T47D (cell line): ENCODE measurements around the gene EEFSEC.

Experiments used
- DNase-seq, 2 experiments: peaks; one replicate each; pipeline versions ENCODE4 v3.0.0 to v3.0.0-alpha.2; 2011 to 2012; ENCODE audit warnings: low read depth in 1 of 2, low spot score in 1 of 2
- JUND ChIP-seq: IDR thresholded peaks from 2 replicates; pipeline ENCODE4 v1.6.1; 2012; ENCODE audit warnings: low read depth
- in situ Hi-C: cut with HindIII; loops from 2 replicates; pipeline ENCODE4 v1.10.0; 2016; ENCODE audit warnings: low sequenced_read_pairs, low pct_unique_long_range_greater_than_20kb

Gene EEFSEC

GRCh38 chr3:128426128-128426921 is 273.0 kb downstream of the EEFSEC start:
- in situ Hi-C loops: no loop called here
- TF ChIP-seq JUND: no peak
- peak; percentile 45 to 84 for DNase-seq

GRCh38 chr3:128427175-128427857 is 274.0 kb downstream of the EEFSEC start:
- in situ Hi-C loops: no loop called here
- peak in 1 of 2 experiments; percentile 26 for DNase-seq
- no peak for TF ChIP-seq JUND

- in situ Hi-C loops: no loop called here
- TF ChIP-seq JUND: no peak
- no peak for DNase-seq
Observed at GRCh38 chr3:128427872-128428822, 274.9 kb downstream of the EEFSEC start.

GRCh38 chr3:128429275-128429674 is 276.0 kb downstream of the EEFSEC start:
- in situ Hi-C loops: no loop called here
- no peak for DNase-seq
- TF ChIP-seq JUND: no peak

- in situ Hi-C loops: no loop called here
- no peak for TF ChIP-seq JUND
- no peak for DNase-seq
Observed at GRCh38 chr3:128429751-128430150, 276.5 kb downstream of the EEFSEC start.

GRCh38 chr3:128430301-128430700 is 277.0 kb downstream of the EEFSEC start:
- DNase-seq: no peak
- no peak for TF ChIP-seq JUND
- in situ Hi-C loops: no loop called here

GRCh38 chr3:128430731-128431130 is 277.4 kb downstream of the EEFSEC start:
- no peak for DNase-seq
- in situ Hi-C loops: no loop called here
- no peak for TF ChIP-seq JUND

GRCh38 chr3:128431803-128432300 is 278.6 kb downstream of the EEFSEC start:
- DNase-seq: no peak
- in situ Hi-C loops: no loop called here
- TF ChIP-seq JUND: no peak

GRCh38 chr3:128432301-128432970 is 279.2 kb downstream of the EEFSEC start:
- DNase-seq: no peak
- in situ Hi-C loops: no loop called here

GRCh38 chr3:128432971-128433836 is 279.9 kb downstream of the EEFSEC start:
- in situ Hi-C loops: no loop called here
- DNase-seq: no peak

More at GRCh38 chr3:128432301-128432970, 279.2 kb downstream of the EEFSEC start:
- TF ChIP-seq JUND: no peak

GRCh38 chr3:128433837-128434165 is 280.5 kb downstream of the EEFSEC start:
- in situ Hi-C loops: no loop called here
- DNase-seq: peak in 1 of 2 experiments; percentile 56
- TF ChIP-seq JUND: no peak

More at GRCh38 chr3:128432971-128433836, 279.9 kb downstream of the EEFSEC start:
- TF ChIP-seq JUND: no peak
